NOMO-1 treated with dmso at 0.1 percent for 144 hours (cell line): ENCODE results near the gene ZNF853.
"Not testable (repeated sequence)": the region's sequence is repeated elsewhere in the genome, so short reads cannot be mapped to it uniquely, and the experiment has no call there.

ENCODE experiments used
- DNase-seq: peaks from one replicate; lab custom pipeline; 2025; ENCODE audit not compliant: unreplicated experiment; lab: John Stamatoyannopoulos, UW

ZNF853 gene

GRCh38 chr7:6614953-6615722 is at the start of gene ZNF853:
Gene ZNF853, plus strand, starts transcription at chr7:6615610. Its CDS starts 565 bp downstream, at chr7:6616175.
- DNase-seq = no peak

- DNase-seq = no peak
Measured at GRCh38 chr7:6565655-6566054, 49.8 kb upstream of the ZNF853 start.

GRCh38 chr7:6567886-6568285 is 47.5 kb upstream of the ZNF853 start:
- no peak for DNase-seq

- DNase-seq = no peak
Measured at GRCh38 chr7:6571160-6571779, 44.1 kb upstream of the ZNF853 start.

GRCh38 chr7:6575281-6576023 is 40.0 kb upstream of the ZNF853 start:
- no peak for DNase-seq

- DNase-seq = no peak
Measured at GRCh38 chr7:6576024-6576866, 39.2 kb upstream of the ZNF853 start.

GRCh38 chr7:6576867-6577368 is 38.5 kb upstream of the ZNF853 start:
- DNase-seq = not testable (repeated sequence)

GRCh38 chr7:6577369-6578113 is 37.9 kb upstream of the ZNF853 start, which contains the start of gene ZDHHC4:
Gene ZDHHC4, plus strand, starts transcription at chr7:6577454. Its CDS starts 3,108 bp downstream, at chr7:6580562.
- peak; percentile 85 for DNase-seq

- no peak for DNase-seq
Measured at GRCh38 chr7:6578114-6579084, 37.0 kb upstream of the ZNF853 start.

- DNase-seq = no peak
Measured at GRCh38 chr7:6579446-6579845, 36.0 kb upstream of the ZNF853 start.

- DNase-seq = not testable (repeated sequence)
Measured at GRCh38 chr7:6585746-6586432, 29.5 kb upstream of the ZNF853 start.

- DNase-seq = no peak
Measured at GRCh38 chr7:6588566-6588965, 26.8 kb upstream of the ZNF853 start.

GRCh38 chr7:6589151-6589828 is 26.1 kb upstream of the ZNF853 start:
- no peak for DNase-seq

- DNase-seq = peak; percentile 68
Measured at GRCh38 chr7:6589829-6590644, 25.4 kb upstream of the ZNF853 start, which contains the start of gene INTS15. Gene INTS15, plus strand, starts transcription at chr7:6590021. Its CDS starts 263 bp downstream, at chr7:6590284.

GRCh38 chr7:6590645-6591110 is 24.7 kb upstream of the ZNF853 start:
- DNase-seq = no peak

- no peak for DNase-seq
Measured at GRCh38 chr7:6600093-6600492, 15.3 kb upstream of the ZNF853 start.

GRCh38 chr7:6604458-6604857 is 11.0 kb upstream of the ZNF853 start:
- no peak for DNase-seq
